Astrocyte (in vitro differentiated cells and primary cell): ENCODE measurements around the gene MRPS9. TPM values are rescaled to one million over a fixed set of nuclear protein-coding genes. Genes with fewer than 3 reads are reported as not detected.

ENCODE experiments used
- DNase-seq: peaks from one replicate; pipeline ENCODE4 v3.0.0-alpha.2; 2010; ENCODE audit warnings: low read depth
- FAIRE-seq: peaks from 2 replicates; lab custom pipeline; 2011; peaks lifted over from hg19 to GRCh38; lab: Jason Lieb, UNC
- H2AFZ ChIP-seq: 2 replicates; pipeline ENCODE4 v1.6.0; 2012; ENCODE audit warnings: low read depth, low read length, inconsistent platforms
- H3K27ac ChIP-seq: 2 replicates; pipeline ENCODE4 v1.5.1; 2011; ENCODE audit warnings: low read depth, low read length, inconsistent platforms
- H3K27me3 ChIP-seq: 2 replicates; pipeline ENCODE4 v1.6.0; 2011; ENCODE audit warnings: low read length, inconsistent platforms; ENCODE audit not compliant: insufficient read depth
- H3K36me3 ChIP-seq: 2 replicates; pipeline ENCODE4 v1.5.1; 2011; ENCODE audit warnings: low read length, inconsistent platforms; ENCODE audit not compliant: insufficient read depth
- H3K4me1 ChIP-seq: 2 replicates; pipeline ENCODE4 v1.5.1; 2011; ENCODE audit warnings: low read length, inconsistent platforms; ENCODE audit not compliant: insufficient read depth
- H3K4me2 ChIP-seq: 2 replicates; pipeline ENCODE4 v1.6.0; 2012; ENCODE audit warnings: low read length, inconsistent platforms
- H3K4me3 ChIP-seq: 2 replicates; pipeline ENCODE4 v1.5.1; 2011; ENCODE audit warnings: low read depth, mild to moderate bottlenecking, low read length, inconsistent platforms; ENCODE audit not compliant: insufficient read depth
- H3K79me2 ChIP-seq: 2 replicates; pipeline ENCODE4 v1.6.0; 2012; ENCODE audit warnings: mild to moderate bottlenecking, low read length, inconsistent platforms; ENCODE audit not compliant: insufficient read depth
- H3K9ac ChIP-seq: 2 replicates; pipeline ENCODE4 v1.6.0; 2012; ENCODE audit warnings: mild to moderate bottlenecking, low read length, inconsistent platforms
- H3K9me3 ChIP-seq: 2 replicates; pipeline ENCODE4 v1.5.1; 2012; ENCODE audit warnings: low read depth, mild to moderate bottlenecking, low read length, inconsistent platforms; ENCODE audit not compliant: insufficient read depth
- H4K20me1 ChIP-seq: 2 replicates; pipeline ENCODE4 v1.6.0; 2012; ENCODE audit warnings: low read length, inconsistent platforms; ENCODE audit not compliant: insufficient read depth
- H3K27ac Mint-ChIP-seq: one replicate; pipeline ENCODE4 v1.8.0; 2021; ENCODE audit warnings: mild to moderate bottlenecking, mixed read lengths; ENCODE audit not compliant: unreplicated experiment
- H3K27me3 Mint-ChIP-seq: one replicate; pipeline ENCODE4 v1.8.0; 2021; ENCODE audit warnings: low read depth, mixed read lengths; ENCODE audit not compliant: unreplicated experiment
- H3K36me3 Mint-ChIP-seq: one replicate; pipeline ENCODE4 v1.8.0; 2021; ENCODE audit warnings: low read depth, mixed read lengths; ENCODE audit not compliant: unreplicated experiment
- H3K4me1 Mint-ChIP-seq: one replicate; pipeline ENCODE4 v1.8.0; 2021; ENCODE audit warnings: low read depth, mixed read lengths; ENCODE audit not compliant: unreplicated experiment
- H3K4me3 Mint-ChIP-seq: one replicate; pipeline ENCODE4 v1.8.0; 2021; ENCODE audit warnings: mild to moderate bottlenecking, moderate library complexity, mixed read lengths; ENCODE audit not compliant: unreplicated experiment
- H3K9me3 Mint-ChIP-seq: one replicate; pipeline ENCODE4 v1.8.0; 2021; ENCODE audit warnings: mild to moderate bottlenecking, mixed read lengths; ENCODE audit not compliant: unreplicated experiment
- EZH2 ChIP-seq: IDR thresholded peaks from 2 replicates; pipeline ENCODE4 v1.6.1; 2012; ENCODE audit warnings: mild to moderate bottlenecking, low read length, inconsistent platforms; ENCODE audit not compliant: insufficient read depth
- total RNA-seq: library from RNA; stranded (reverse); gene quantifications from 2 replicates; pipeline ENCODE4 v1.2.1, GENCODE V29; 2021
- TF ChIP-seq, protein P1 (sequence below): IDR thresholded peaks from 2 replicates; pipeline ENCODE4 v1.5.1; 2011; ENCODE audit warnings: low read depth, mild to moderate bottlenecking, inconsistent platforms, low read length, moderate library complexity; ENCODE audit not compliant: insufficient read depth

The MRPS9 gene
- total RNA-seq, 1 donor from 2014 or later, result 32.3 TPM

DNA sequence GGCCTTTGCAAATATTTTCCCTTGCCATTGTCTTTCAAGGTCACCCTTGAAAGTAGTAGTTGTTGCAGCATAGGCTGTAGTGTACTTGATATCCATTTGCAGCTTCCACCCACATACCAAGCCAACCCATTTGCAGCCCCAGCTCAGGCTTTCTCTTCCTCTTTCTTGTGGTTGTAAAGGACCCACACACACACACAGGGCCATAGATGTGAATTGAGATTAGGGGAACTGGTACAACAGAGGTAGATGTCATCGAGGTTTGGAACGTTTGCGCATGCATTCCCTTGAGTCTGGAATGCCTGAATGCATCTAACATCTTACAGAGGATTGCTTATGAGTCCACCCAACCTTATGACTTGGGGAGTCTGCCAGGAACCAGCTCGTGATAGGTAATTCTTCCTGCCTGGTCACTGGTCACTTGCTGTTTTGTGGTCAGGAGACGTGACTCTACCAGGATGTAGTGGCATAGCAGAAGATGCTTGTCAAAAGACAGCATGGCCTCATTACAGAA is 91.9 kb downstream of the MRPS9 start:
- Histone ChIP-seq H3K9ac (no peak overlapping the region), H2AFZ (no peak overlapping the region), H3K4me2 (no peak overlapping the region), H3K27ac (no peak overlapping the region), H3K9me3 (no peaks in the 10 kb centered on the region), H3K4me1 (no peaks in the 10 kb centered on the region), H3K79me2 (no peaks in the 10 kb centered on the region), H3K36me3 (no peaks in the 10 kb centered on the region), H4K20me1 (no peaks in the 10 kb centered on the region), H3K4me3 (no peak overlapping the region), H3K27me3 (peaks cover 10% of the 10 kb centered on the region)
- Mint-ChIP-seq H3K4me3 (no peak overlapping the region), H3K9me3 (peaks cover 4% of the 10 kb centered on the region), H3K27me3 (peaks cover 2% of the 10 kb centered on the region), H3K4me1 (peaks cover 12% of the 10 kb centered on the region), H3K36me3 (no peaks in the 10 kb centered on the region), H3K27ac (no peak overlapping the region)
- no peak for TF ChIP-seq EZH2
- TF ChIP-seq, protein P1, sequence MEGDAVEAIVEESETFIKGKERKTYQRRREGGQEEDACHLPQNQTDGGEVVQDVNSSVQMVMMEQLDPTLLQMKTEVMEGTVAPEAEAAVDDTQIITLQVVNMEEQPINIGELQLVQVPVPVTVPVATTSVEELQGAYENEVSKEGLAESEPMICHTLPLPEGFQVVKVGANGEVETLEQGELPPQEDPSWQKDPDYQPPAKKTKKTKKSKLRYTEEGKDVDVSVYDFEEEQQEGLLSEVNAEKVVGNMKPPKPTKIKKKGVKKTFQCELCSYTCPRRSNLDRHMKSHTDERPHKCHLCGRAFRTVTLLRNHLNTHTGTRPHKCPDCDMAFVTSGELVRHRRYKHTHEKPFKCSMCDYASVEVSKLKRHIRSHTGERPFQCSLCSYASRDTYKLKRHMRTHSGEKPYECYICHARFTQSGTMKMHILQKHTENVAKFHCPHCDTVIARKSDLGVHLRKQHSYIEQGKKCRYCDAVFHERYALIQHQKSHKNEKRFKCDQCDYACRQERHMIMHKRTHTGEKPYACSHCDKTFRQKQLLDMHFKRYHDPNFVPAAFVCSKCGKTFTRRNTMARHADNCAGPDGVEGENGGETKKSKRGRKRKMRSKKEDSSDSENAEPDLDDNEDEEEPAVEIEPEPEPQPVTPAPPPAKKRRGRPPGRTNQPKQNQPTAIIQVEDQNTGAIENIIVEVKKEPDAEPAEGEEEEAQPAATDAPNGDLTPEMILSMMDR, result no peak
- DNase-seq, result no peak
- FAIRE-seq, result no peak

DNA sequence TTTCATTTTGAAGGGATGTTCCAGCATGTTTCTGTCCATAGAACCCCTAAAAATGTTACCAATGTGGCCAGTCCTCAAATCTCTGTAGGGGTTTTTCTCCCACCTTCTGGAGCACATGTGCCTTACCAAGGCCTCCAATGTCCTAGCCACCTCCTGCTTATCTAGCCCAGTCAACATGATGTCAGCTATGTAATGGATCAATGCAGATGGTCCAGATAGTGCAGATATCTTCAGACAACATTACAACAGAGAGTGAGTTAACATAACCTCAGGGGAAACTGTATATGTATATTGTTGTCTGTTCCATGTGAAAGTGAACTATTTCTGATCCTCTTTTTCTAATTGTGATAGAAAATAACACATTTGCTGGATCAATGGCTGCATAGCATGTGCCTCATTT is 92.7 kb downstream of the MRPS9 start:
- no peak overlapping the region for H3K27ac ChIP-seq

DNA sequence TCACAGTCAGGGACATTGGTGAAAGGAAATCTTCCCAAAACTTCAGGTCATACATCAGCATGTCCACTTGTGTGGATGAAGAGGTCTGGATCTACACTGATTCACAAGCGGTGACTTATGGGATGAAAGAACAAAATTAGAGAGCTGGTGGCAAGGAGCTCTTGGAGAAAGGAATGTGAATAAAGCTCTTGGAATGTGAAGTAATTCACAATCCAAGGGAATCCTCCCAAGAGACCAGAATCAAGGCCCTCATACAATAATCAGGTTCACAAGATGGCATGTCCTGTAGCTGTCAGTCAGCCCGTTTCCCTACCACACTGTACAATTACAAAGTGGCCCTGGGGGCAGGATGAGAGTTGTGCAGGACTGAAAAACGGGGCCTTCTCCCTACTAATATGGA is 96.2 kb downstream of the MRPS9 start:
- DNase-seq (peak; percentile 39), FAIRE-seq (no peak)
- H3K4me3 Mint-ChIP-seq, result no peak overlapping the region
- H3K9ac ChIP-seq, result no peak overlapping the region
- no peaks in the 10 kb centered on the region for H3K79me2 ChIP-seq
- no peak overlapping the region for H3K27ac ChIP-seq
- H3K36me3 ChIP-seq, result no peaks in the 10 kb centered on the region
- H3K27ac Mint-ChIP-seq, result no peak overlapping the region
- no peak overlapping the region for H3K4me2 ChIP-seq
- no peaks in the 10 kb centered on the region for H3K27me3 Mint-ChIP-seq
- no peaks in the 10 kb centered on the region for H3K9me3 Mint-ChIP-seq
- no peak overlapping the region for H2AFZ ChIP-seq
- no peaks in the 10 kb centered on the region for H3K9me3 ChIP-seq
- no peak for TF ChIP-seq EZH2
- TF ChIP-seq, protein P1, result no peak
- peaks cover 12% of the 10 kb centered on the region for H3K4me1 Mint-ChIP-seq
- no peaks in the 10 kb centered on the region for H4K20me1 ChIP-seq
- no peaks in the 10 kb centered on the region for H3K36me3 Mint-ChIP-seq
- no peak overlapping the region for H3K4me3 ChIP-seq
- no peaks in the 10 kb centered on the region for H3K27me3 ChIP-seq
- no peaks in the 10 kb centered on the region for H3K4me1 ChIP-seq

More for the DNA sequence above, 92.7 kb downstream of the MRPS9 start:
- Histone ChIP-seq H3K4me3 (no peak overlapping the region), H3K4me1 (no peaks in the 10 kb centered on the region), H2AFZ (no peak overlapping the region), H3K4me2 (no peak overlapping the region), H3K9ac (no peak overlapping the region), H3K9me3 (no peaks in the 10 kb centered on the region), H3K79me2 (no peaks in the 10 kb centered on the region), H3K36me3 (no peaks in the 10 kb centered on the region), H3K27me3 (peaks cover 10% of the 10 kb centered on the region), H4K20me1 (no peaks in the 10 kb centered on the region)
- no peaks in the 10 kb centered on the region for H3K36me3 Mint-ChIP-seq
- H3K27me3 Mint-ChIP-seq, result no peaks in the 10 kb centered on the region
- no peak for TF ChIP-seq EZH2
- TF ChIP-seq, protein P1, result no peak
- DNase-seq (no peak), FAIRE-seq (no peak)
- H3K4me3 Mint-ChIP-seq, result no peak overlapping the region
- H3K9me3 Mint-ChIP-seq, result peaks cover 4% of the 10 kb centered on the region
- H3K4me1 Mint-ChIP-seq, result peaks cover 12% of the 10 kb centered on the region
- H3K27ac Mint-ChIP-seq, result no peak overlapping the region
